Measurements from ENCODE around the gene MYL7.

DNA sequence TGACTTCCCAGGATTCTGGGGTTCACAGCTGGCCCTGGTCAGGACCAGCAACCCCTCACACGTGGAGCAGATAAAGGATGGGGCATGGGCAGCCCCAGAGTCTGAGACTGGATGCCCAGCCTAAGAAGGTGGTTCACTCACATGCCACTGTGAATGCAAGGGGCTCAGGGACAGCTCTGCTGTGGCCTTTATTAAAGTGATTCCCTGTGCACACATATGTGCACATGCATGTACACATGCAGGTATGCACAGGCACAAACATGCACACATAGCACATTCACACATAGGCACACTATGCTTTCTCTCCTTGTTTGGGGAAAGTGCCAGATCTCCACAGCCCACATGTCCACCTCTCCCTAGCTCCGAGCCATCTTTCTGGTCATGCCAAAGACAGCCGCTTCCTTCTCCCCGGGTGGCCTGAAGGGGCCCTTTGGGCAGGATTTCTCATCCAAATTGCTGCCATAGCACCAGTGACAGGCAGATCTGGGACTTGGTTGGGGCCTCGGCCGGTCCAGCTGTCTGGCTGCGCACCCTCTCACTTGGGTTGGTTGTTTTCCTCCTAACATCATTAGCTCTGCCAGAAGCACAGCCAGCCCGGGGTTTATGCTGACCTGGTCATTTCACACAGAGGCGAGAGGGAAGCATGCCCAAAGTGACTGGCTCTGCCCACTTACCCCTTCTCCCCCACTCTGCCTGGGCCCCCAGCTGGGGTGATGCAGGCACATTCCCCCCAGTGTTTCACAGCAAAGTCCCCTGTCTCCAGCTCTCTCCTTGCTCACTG lies 46.7 kb upstream of the MYL7 start:
- TF ChIP-seq, protein P1, sequence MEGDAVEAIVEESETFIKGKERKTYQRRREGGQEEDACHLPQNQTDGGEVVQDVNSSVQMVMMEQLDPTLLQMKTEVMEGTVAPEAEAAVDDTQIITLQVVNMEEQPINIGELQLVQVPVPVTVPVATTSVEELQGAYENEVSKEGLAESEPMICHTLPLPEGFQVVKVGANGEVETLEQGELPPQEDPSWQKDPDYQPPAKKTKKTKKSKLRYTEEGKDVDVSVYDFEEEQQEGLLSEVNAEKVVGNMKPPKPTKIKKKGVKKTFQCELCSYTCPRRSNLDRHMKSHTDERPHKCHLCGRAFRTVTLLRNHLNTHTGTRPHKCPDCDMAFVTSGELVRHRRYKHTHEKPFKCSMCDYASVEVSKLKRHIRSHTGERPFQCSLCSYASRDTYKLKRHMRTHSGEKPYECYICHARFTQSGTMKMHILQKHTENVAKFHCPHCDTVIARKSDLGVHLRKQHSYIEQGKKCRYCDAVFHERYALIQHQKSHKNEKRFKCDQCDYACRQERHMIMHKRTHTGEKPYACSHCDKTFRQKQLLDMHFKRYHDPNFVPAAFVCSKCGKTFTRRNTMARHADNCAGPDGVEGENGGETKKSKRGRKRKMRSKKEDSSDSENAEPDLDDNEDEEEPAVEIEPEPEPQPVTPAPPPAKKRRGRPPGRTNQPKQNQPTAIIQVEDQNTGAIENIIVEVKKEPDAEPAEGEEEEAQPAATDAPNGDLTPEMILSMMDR (IDR thresholded peaks at IDR 0.05; ENCODE audit: low read depth, low read length), result no peak
- TF ChIP-seq MYC (IDR thresholded peaks at IDR 0.05; ENCODE audit: low read depth, low read length), result no peak
- TF ChIP-seq, protein P2, sequence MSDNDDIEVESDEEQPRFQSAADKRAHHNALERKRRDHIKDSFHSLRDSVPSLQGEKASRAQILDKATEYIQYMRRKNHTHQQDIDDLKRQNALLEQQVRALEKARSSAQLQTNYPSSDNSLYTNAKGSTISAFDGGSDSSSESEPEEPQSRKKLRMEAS (IDR thresholded peaks at IDR 0.05; ENCODE audit: low read depth, low read length), result no peak
- no peak for TF ChIP-seq POLR2A (IDR thresholded peaks at IDR 0.05; ENCODE audit: extremely low read depth, insufficient read length)
